ENCODE measurements around the gene REPS2. TPM values are rescaled to one million over a fixed set of nuclear protein-coding genes. Genes with fewer than 3 reads are reported as not detected.

The REPS2 gene
- total and polyA plus RNA-seq, 4 donors, result 8.0 to 18.4 (median 11.6) TPM

DNA sequence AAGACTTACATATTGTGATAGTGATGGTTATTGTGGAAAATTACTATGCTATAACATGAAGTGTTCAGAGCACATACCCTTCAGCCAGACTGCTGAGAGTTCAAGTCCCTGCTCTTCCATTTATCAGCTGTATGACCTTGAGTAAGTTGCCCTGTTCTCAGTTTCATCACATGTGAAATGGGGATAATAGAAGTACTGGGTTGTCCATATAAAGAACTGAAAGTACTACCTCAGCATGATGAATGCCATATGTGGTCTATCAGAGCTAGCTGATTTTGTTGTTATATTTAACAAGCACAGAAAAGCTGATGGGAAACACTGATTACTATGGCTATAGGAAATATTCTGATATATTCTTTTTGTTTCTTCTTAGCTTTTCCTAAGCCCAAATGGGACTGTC lies 115.6 kb downstream of the REPS2 start:
- H3K36me3 ChIP-seq (ENCODE audit: control insufficient read depth in 4 of 4, insufficient read depth in 4 of 4, low read length in 4 of 4), result no peaks in the 10 kb centered on the region

DNA sequence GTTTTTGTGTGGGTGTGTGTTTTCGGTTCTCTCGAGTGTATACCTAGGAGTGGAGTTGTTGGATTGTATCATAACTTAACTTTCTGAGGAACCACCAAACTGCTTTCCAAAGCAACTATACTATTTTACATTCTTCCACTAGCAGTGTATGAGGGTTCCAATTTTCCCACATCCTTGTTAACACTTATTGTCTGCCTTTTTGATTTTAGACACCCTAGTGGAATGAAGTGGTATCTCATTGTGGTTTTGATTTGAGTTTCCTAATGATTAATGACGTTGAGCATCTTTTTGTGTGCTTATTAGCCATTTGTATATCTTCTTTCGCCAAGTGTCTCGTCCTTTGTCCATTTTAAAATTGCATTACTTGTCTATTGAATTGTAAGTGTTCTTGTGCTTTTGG lies 118.6 kb downstream of the REPS2 start:
- Histone ChIP-seq H3K9ac (ENCODE audit: insufficient read depth in 1 of 2, low read length in 2 of 2) (no peak overlapping the region), H3K36me3 (ENCODE audit: control insufficient read depth in 4 of 4, insufficient read depth in 4 of 4, low read length in 4 of 4) (peaks cover 0 to 4% (median 0%) of the 10 kb centered on the region in 4 donors), H3K27me3 (ENCODE audit: control insufficient read depth in 3 of 3, insufficient read depth in 3 of 3, low read length in 2 of 3) (peaks cover 0 to 32% (median 27%) of the 10 kb centered on the region in 3 donors), H3K4me3 (no peak overlapping the region), H3K4me1 (ENCODE audit: control insufficient read depth in 5 of 5, insufficient read depth in 5 of 5, low read length in 5 of 5) (no peaks in the 10 kb centered on the region), H3K27ac (ENCODE audit: low read depth in 1 of 2, low read length in 1 of 2) (no peak overlapping the region), H3K9me3 (ENCODE audit: control insufficient read depth in 4 of 4, insufficient read depth in 3 of 4, low read length in 3 of 4) (no peaks in the 10 kb centered on the region)
- TF ChIP-seq, protein P1, sequence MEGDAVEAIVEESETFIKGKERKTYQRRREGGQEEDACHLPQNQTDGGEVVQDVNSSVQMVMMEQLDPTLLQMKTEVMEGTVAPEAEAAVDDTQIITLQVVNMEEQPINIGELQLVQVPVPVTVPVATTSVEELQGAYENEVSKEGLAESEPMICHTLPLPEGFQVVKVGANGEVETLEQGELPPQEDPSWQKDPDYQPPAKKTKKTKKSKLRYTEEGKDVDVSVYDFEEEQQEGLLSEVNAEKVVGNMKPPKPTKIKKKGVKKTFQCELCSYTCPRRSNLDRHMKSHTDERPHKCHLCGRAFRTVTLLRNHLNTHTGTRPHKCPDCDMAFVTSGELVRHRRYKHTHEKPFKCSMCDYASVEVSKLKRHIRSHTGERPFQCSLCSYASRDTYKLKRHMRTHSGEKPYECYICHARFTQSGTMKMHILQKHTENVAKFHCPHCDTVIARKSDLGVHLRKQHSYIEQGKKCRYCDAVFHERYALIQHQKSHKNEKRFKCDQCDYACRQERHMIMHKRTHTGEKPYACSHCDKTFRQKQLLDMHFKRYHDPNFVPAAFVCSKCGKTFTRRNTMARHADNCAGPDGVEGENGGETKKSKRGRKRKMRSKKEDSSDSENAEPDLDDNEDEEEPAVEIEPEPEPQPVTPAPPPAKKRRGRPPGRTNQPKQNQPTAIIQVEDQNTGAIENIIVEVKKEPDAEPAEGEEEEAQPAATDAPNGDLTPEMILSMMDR (IDR thresholded peaks at IDR 0.05; ENCODE audit: control extremely low read depth, extremely low read depth), result no peak
- 83 to 95% methylated on average over 5 of the region's 5 CpGs for WGBS, 2 donors
- DNase-seq (no peak), ATAC-seq (ENCODE audit: insufficient read depth, low FRiP score) (no peak)

More for the DNA sequence above, 115.6 kb downstream of the REPS2 start:
- TF ChIP-seq, protein P1 (IDR thresholded peaks at IDR 0.05; ENCODE audit: control extremely low read depth, extremely low read depth), result no peak
- Histone ChIP-seq H3K9me3 (ENCODE audit: control insufficient read depth in 4 of 4, insufficient read depth in 3 of 4, low read length in 3 of 4) (no peaks in the 10 kb centered on the region), H3K4me3 (no peak overlapping the region), H3K27me3 (ENCODE audit: control insufficient read depth in 3 of 3, insufficient read depth in 3 of 3, low read length in 2 of 3) (peaks cover 0 to 28% (median 20%) of the 10 kb centered on the region in 3 donors), H3K4me1 (ENCODE audit: control insufficient read depth in 5 of 5, insufficient read depth in 5 of 5, low read length in 5 of 5) (no peaks in the 10 kb centered on the region), H3K27ac (ENCODE audit: low read depth in 1 of 2, low read length in 1 of 2) (no peak overlapping the region), H3K9ac (ENCODE audit: insufficient read depth in 1 of 2, low read length in 2 of 2) (no peak overlapping the region)
- DNase-seq (no peak), ATAC-seq (ENCODE audit: insufficient read depth, low FRiP score) (no peak)

DNA sequence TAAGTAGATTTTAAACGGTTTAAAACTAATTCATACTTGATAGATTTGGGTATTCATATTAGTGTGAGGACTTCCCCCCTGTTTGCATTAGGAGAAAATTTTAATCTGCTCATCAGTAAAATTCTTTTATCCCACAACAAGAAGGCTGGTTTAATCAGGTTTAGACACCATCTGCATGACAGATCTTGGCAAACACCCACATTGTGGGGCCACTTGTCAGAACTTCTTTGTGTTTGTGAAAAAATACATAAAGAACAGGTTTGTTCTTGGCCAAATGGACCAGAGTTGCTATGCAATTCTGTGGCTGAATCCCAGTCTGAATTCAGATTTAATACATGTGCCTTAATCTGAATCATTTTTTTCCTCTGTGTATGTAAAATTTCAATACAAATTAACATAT lies 121.1 kb downstream of the REPS2 start:
- Histone ChIP-seq H3K27ac (ENCODE audit: low read depth in 1 of 2, low read length in 1 of 2) (no peak overlapping the region), H3K4me3 (no peak overlapping the region), H3K36me3 (ENCODE audit: control insufficient read depth in 4 of 4, insufficient read depth in 4 of 4, low read length in 4 of 4) (peaks cover 0 to 4% (median 0%) of the 10 kb centered on the region in 4 donors), H3K9me3 (ENCODE audit: control insufficient read depth in 4 of 4, insufficient read depth in 3 of 4, low read length in 3 of 4) (no peaks in the 10 kb centered on the region), H3K4me1 (ENCODE audit: control insufficient read depth in 5 of 5, insufficient read depth in 5 of 5, low read length in 5 of 5) (no peaks in the 10 kb centered on the region), H3K9ac (ENCODE audit: insufficient read depth in 1 of 2, low read length in 2 of 2) (no peak overlapping the region), H3K27me3 (ENCODE audit: control insufficient read depth in 3 of 3, insufficient read depth in 3 of 3, low read length in 2 of 3) (peaks cover 0 to 36% (median 24%) of the 10 kb centered on the region in 3 donors)
- WGBS, 2 donors, result 44 to 88% methylated on average over 1 of the region's 1 CpG
- TF ChIP-seq, protein P1 (IDR thresholded peaks at IDR 0.05; ENCODE audit: control extremely low read depth, extremely low read depth), result no peak
- ATAC-seq (ENCODE audit: insufficient read depth, low FRiP score) (no peak), DNase-seq (peak in 1 of 3 donors; percentile 33)

DNA sequence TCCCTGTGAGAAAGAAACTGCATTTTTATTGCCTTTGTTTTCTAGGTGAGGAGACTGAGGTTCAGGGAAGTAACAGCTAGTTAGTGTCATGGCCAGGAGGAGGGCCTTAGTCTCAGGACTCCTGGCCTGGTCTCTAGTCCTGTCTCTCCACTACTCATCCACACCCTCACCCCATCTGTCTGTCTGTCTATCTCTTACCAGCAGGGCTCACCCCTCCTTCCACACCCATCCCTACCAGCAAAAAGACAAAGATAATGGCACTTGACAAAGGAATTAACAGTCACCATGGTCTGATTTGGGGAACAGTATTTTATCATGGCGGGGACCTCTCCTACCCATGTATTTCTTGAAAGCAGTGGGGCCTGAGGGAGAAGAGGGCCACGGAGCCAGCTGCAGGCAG lies 125.8 kb downstream of the REPS2 start:
- Histone ChIP-seq H3K4me3 (no peak overlapping the region), H3K27ac (ENCODE audit: low read depth in 1 of 2, low read length in 1 of 2) (no peak overlapping the region), H3K9ac (ENCODE audit: insufficient read depth in 1 of 2, low read length in 2 of 2) (no peak overlapping the region), H3K4me1 (ENCODE audit: control insufficient read depth in 5 of 5, insufficient read depth in 5 of 5, low read length in 5 of 5) (peaks cover 0 to 1% (median 0%) of the 10 kb centered on the region in 5 donors), H3K9me3 (ENCODE audit: control insufficient read depth in 4 of 4, insufficient read depth in 3 of 4, low read length in 3 of 4) (no peaks in the 10 kb centered on the region), H3K27me3 (ENCODE audit: control insufficient read depth in 3 of 3, insufficient read depth in 3 of 3, low read length in 2 of 3) (peaks cover 0 to 39% (median 32%) of the 10 kb centered on the region in 3 donors), H3K36me3 (ENCODE audit: control insufficient read depth in 4 of 4, insufficient read depth in 4 of 4, low read length in 4 of 4) (peaks cover 0 to 4% (median 0%) of the 10 kb centered on the region in 4 donors)
- no peak for ATAC-seq (ENCODE audit: insufficient read depth, low FRiP score)
- TF ChIP-seq, protein P1 (IDR thresholded peaks at IDR 0.05; ENCODE audit: control extremely low read depth, extremely low read depth), result no peak
- DNase-seq, result no peak
- WGBS, 2 donors, result 67 to 100% methylated on average over 2 of the region's 2 CpGs
